Body of pancreas (tissue), 4 donors: Measurements from ENCODE around the gene MADCAM1.

Experiments used
- CTCF ChIP-seq, 7 experiments: fragments of 450-650 bp in 4 of 7; fragments of 200-600 bp in 3 of 7; sonication (generic) in 3 of 7; IDR thresholded peaks; one replicate each; pipeline ENCODE4 v1.5.1; 2016 to 2019; ENCODE audit warnings: antibody characterized with exemption in 7 of 7
- POLR2A ChIP-seq, 3 donors: fragments of 450-650 bp; IDR thresholded peaks; one replicate each; pipeline ENCODE4 v1.6.1; 2016; ENCODE audit warnings: antibody characterized with exemption in 3 of 3, mild to moderate bottlenecking in 2 of 3

GRCh38 chr19:497491-497868 is 1.2 kb downstream of the MADCAM1 start:
- TF ChIP-seq CTCF (IDR thresholded peaks at IDR 0.05) (no peak), POLR2A (IDR thresholded peaks at IDR 0.05) (no peak)
